Vagina (tissue), 2 donors: ENCODE measurements around the gene FBXL7.

Experiments used
- CTCF ChIP-seq, 3 experiments: fragments of 450-650 bp in 2 of 3; fragments of 200-600 bp in 1 of 3; sonication (generic) in 1 of 3; IDR thresholded peaks; one replicate each; pipeline ENCODE4 v1.5.1; 2017 to 2019; ENCODE audit warnings: antibody characterized with exemption in 3 of 3, mild to moderate bottlenecking in 2 of 3, moderate library complexity in 2 of 3
- POLR2A ChIP-seq, 2 donors: fragments of 450-650 bp; IDR thresholded peaks; one replicate each; pipeline ENCODE4 v1.6.1; 2017; ENCODE audit warnings: antibody characterized with exemption in 2 of 2, mild to moderate bottlenecking in 2 of 2, moderate library complexity in 2 of 2

DNA sequence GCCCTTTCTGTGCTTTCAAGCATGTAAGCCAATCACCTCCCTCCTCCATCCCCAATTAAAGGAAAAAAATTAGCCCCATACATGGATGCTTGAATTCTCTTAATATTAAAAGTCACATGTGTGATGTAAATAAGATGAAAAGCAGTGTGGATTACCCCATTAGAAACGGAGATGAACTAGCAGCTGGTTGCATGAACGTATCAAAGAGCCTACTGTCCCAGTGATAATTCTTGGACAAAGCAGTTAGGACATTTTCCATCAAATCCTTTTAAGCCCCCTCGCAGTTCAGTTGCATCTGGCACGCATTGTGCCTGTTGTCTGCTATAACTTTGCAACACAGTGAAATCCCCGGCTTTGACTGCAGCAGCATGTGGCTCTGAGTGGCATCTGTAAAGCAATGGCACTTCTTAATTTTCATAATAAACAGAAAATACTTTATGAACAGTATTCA is 285.6 kb downstream of the FBXL7 start:
- TF ChIP-seq CTCF (IDR thresholded peaks at IDR 0.05) (no peak), POLR2A (IDR thresholded peaks at IDR 0.05) (no peak)
